Skeletal muscle satellite cell (primary cell): ENCODE measurements around the gene HOXA3. TPM values are rescaled to one million over a fixed set of nuclear protein-coding genes. Genes with fewer than 3 reads are reported as not detected.

ENCODE experiments used
- H3K27me3 ChIP-seq: 2 replicates; pipeline ENCODE4 v1.7.0; 2013; ENCODE audit warnings: low read length; ENCODE audit not compliant: control insufficient read depth, insufficient read depth
- H3K36me3 ChIP-seq: 2 replicates; pipeline ENCODE4 v1.7.0; 2013; ENCODE audit warnings: mild to moderate bottlenecking, control low read depth, low read length; ENCODE audit not compliant: insufficient read depth
- H3K4me1 ChIP-seq: 2 replicates; pipeline ENCODE4 v1.7.0; 2013; ENCODE audit warnings: low read length; ENCODE audit not compliant: control insufficient read depth, insufficient read depth
- H3K4me2 ChIP-seq: 2 replicates; pipeline ENCODE4 v1.7.0; 2013; ENCODE audit warnings: mild to moderate bottlenecking, low read length
- H3K4me3 ChIP-seq: 2 replicates; pipeline ENCODE4 v1.7.0; 2013; ENCODE audit warnings: low read length
- H3K9ac ChIP-seq: 2 replicates; pipeline ENCODE4 v1.7.0; 2013; ENCODE audit warnings: mild to moderate bottlenecking, low read depth, low read length, moderate library complexity
- H3K9me3 ChIP-seq: replicated peaks from 2 replicates; pipeline ENCODE4 v1.7.0; 2013; ENCODE audit warnings: mild to moderate bottlenecking, control low read depth, low read length
- small RNA-seq: library from RNA; depleted of rRNA; stranded (forward); fragments of <200 nt; gene quantifications from one replicate; pipeline ENCODE3, GENCODE V24; 2012

The HOXA3 gene

DNA sequence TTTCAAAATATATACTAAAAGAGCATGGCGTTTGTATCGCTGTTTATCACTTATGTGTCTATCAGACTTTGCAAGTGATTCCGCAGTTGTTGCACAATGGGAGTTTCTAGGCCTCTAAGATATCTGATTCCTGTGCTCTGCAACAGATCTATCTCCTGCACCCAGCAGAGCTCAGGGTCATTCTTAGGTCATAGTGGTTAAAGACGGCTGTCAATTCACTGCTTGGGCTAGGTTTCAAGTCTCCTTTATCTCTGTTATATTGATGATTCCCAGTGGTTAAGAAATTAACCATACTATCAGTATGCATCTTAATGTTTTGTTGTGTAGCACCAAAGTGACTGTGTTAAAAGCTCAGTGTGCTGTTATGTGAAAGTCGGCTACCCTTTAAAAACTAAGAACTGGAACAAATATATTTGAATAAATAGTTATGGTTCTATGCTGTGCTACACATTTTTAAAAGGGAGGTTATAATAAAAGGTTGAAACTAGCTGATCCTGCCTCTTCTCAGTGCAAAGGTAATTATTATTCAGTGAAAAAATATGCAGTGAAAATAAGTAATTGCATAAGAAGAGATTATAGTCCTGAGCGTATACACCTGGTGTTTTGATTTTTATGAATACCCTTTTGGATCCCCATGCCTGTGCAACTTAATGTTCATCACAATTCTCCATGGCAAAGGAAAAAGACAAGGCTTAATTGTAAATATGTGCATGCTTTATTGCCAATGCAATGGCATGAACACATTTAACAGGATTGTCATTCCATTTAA lies 80.6 kb downstream of the HOXA3 start:
- H3K4me1 ChIP-seq = no peaks in the 10 kb centered on the region
- H3K36me3 ChIP-seq = no peaks in the 10 kb centered on the region
- no peaks in the 10 kb centered on the region for H3K9me3 ChIP-seq
- H3K9ac ChIP-seq = no peak overlapping the region
- H3K4me2 ChIP-seq = no peak overlapping the region
- H3K27me3 ChIP-seq = no peaks in the 10 kb centered on the region
- no peak overlapping the region for H3K4me3 ChIP-seq

DNA sequence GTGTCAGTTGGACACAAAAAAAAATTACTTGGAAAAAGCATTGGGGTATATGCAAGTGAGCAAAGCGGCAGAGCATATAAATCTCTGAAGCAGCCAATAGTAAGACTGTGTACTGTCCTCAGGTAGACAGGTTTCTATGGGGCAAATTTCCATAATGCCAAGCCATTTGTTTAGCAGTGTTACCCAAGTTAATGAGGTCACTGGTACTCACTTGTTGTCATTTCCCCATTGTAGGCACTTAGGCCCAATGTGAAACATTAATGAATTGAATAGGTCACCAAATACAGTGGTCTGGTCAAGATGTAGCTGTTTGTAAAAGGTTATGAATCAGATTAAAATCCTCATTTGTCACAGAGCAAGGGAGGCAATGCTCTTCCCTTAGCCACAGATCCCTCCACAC lies 84.1 kb downstream of the HOXA3 start:
- Histone ChIP-seq H3K4me3 (no peak overlapping the region), H3K27me3 (no peaks in the 10 kb centered on the region)

GRCh38 chr7:27066148-27066547 lies 86.2 kb downstream of the HOXA3 start:
- H3K36me3 ChIP-seq = no peaks in the 10 kb centered on the region
- H3K9ac ChIP-seq = no peak overlapping the region
- no peak overlapping the region for H3K4me3 ChIP-seq
- H3K9me3 ChIP-seq = no peaks in the 10 kb centered on the region
- peaks cover 14% of the 10 kb centered on the region for H3K4me1 ChIP-seq
- peak overlapping the region; percentile 3 for H3K4me2 ChIP-seq
- H3K27me3 ChIP-seq = no peaks in the 10 kb centered on the region

More for the DNA sequence above, 84.1 kb downstream of the HOXA3 start:
- H3K9ac ChIP-seq = no peak overlapping the region
- peaks cover 14% of the 10 kb centered on the region for H3K4me1 ChIP-seq
- H3K9me3 ChIP-seq = no peaks in the 10 kb centered on the region
- H3K4me2 ChIP-seq = no peak overlapping the region
- H3K36me3 ChIP-seq = no peaks in the 10 kb centered on the region

GRCh38 chr7:27065709-27066108 lies 86.7 kb downstream of the HOXA3 start:
- peak overlapping the region; percentile 3 for H3K4me2 ChIP-seq
- H3K9me3 ChIP-seq = no peaks in the 10 kb centered on the region
- H3K27me3 ChIP-seq = no peaks in the 10 kb centered on the region
- peaks cover 14% of the 10 kb centered on the region for H3K4me1 ChIP-seq
- H3K36me3 ChIP-seq = no peaks in the 10 kb centered on the region
- no peak overlapping the region for H3K4me3 ChIP-seq
- no peak overlapping the region for H3K9ac ChIP-seq

DNA sequence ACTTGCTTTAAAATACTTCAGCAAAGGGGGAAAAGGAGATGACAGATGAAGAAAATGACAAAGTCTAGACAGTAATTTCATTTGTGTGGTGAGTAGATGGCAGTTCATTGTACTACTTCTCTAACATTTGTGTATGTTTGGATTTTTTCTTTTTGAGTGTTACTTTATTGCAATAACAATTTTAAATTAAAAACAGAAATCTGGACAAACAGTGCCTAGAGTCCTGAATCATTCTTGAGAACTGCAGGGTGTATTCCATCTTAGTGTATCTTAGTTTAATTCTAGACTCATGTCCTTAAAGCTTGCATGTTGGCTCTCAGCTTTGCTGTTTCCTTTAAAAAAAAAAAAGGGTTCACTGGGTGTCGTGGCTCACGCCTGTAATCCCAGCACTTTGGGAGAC lies 87.7 kb downstream of the HOXA3 start:
- no peaks in the 10 kb centered on the region for H3K9me3 ChIP-seq
- H3K4me2 ChIP-seq = no peak overlapping the region
- no peak overlapping the region for H3K4me3 ChIP-seq
- H3K9ac ChIP-seq = no peak overlapping the region
- H3K4me1 ChIP-seq = peaks cover 14% of the 10 kb centered on the region
- no peaks in the 10 kb centered on the region for H3K27me3 ChIP-seq
- H3K36me3 ChIP-seq = no peaks in the 10 kb centered on the region

DNA sequence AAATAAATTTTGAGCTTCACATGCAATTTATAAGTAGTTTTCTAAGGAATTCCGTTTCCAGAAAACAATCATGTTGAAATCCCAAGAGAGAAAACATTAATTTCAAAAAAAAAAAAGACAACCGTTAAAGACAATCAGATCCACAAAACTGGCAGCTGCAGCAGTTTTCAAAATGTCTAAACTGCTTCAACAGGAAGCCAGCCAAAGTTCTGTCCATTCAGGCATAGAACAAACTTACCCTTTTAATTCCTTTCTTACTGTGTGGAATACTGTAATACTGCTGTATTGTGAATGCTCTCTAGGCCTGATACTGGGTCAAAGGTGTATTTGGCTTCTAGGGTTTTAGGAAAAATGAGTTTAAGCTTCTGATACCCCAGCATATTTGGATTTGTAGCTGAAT lies 88.2 kb downstream of the HOXA3 start:
- peaks cover 14% of the 10 kb centered on the region for H3K4me1 ChIP-seq
- H3K27me3 ChIP-seq = no peaks in the 10 kb centered on the region
- H3K4me3 ChIP-seq = no peak overlapping the region
- no peaks in the 10 kb centered on the region for H3K9me3 ChIP-seq
- H3K9ac ChIP-seq = no peak overlapping the region
- H3K4me2 ChIP-seq = no peak overlapping the region
- H3K36me3 ChIP-seq = no peaks in the 10 kb centered on the region

- no peaks in the 10 kb centered on the region for H3K27me3 ChIP-seq
- H3K4me2 ChIP-seq = no peak overlapping the region
Observed at GRCh38 chr7:27062946-27063345, 89.4 kb downstream of the HOXA3 start.

More at GRCh38 chr7:27062946-27063345, 89.4 kb downstream of the HOXA3 start:
- Histone ChIP-seq H3K9me3 (no peaks in the 10 kb centered on the region), H3K36me3 (no peaks in the 10 kb centered on the region), H3K4me3 (no peak overlapping the region), H3K4me1 (peaks cover 14% of the 10 kb centered on the region), H3K9ac (no peak overlapping the region)

Small RNAs within 50 kb of the gene (small RNA-seq; reads per million reads assigned to genes)
- gene AC004080.5 = not detected
- not detected for gene RF01977
- not detected for gene RF02140
- not detected for gene RF02141
